NCI-H1694 treated with DMSO at 0.1 percent for 48 hours (cell line): ENCODE data around the gene CBX3.
"Not testable (repeated sequence)": the region's sequence is repeated elsewhere in the genome, so short reads cannot be mapped to it uniquely, and the experiment has no call there.

Experiments used
- DNase-seq: peaks from one replicate; lab custom pipeline; 2025; lab: John Stamatoyannopoulos, UW

Gene CBX3

GRCh38 chr7:26188206-26188956 is 13.2 kb upstream of the CBX3 start:
- DNase-seq = no peak

- DNase-seq = no peak
Observed at GRCh38 chr7:26188957-26189541, 12.5 kb upstream of the CBX3 start.

GRCh38 chr7:26189697-26190096 is 11.8 kb upstream of the CBX3 start:
- no peak for DNase-seq

GRCh38 chr7:26190417-26190869 is 11.1 kb upstream of the CBX3 start:
- DNase-seq = no peak

GRCh38 chr7:26191233-26191973 is 10.1 kb upstream of the CBX3 start:
- DNase-seq = no peak

GRCh38 chr7:26191974-26192479 is 9.5 kb upstream of the CBX3 start:
- DNase-seq = no peak

GRCh38 chr7:26192485-26193087 is 9.0 kb upstream of the CBX3 start:
- DNase-seq = no peak

GRCh38 chr7:26193432-26194207 is 7.9 kb upstream of the CBX3 start:
- no peak for DNase-seq

GRCh38 chr7:26194764-26195163 is 6.8 kb upstream of the CBX3 start:
- not testable (repeated sequence) for DNase-seq

GRCh38 chr7:26195182-26195581 is 6.4 kb upstream of the CBX3 start:
- no peak for DNase-seq

GRCh38 chr7:26195867-26196657 is 5.5 kb upstream of the CBX3 start:
- DNase-seq = no peak

- no peak for DNase-seq
Observed at GRCh38 chr7:26197153-26198115, 4.1 kb upstream of the CBX3 start.

GRCh38 chr7:26198133-26198780 is 3.3 kb upstream of the CBX3 start:
- peak; percentile 56 for DNase-seq

GRCh38 chr7:26198781-26199169 is 2.8 kb upstream of the CBX3 start:
- no peak for DNase-seq

- DNase-seq = no peak
Observed at GRCh38 chr7:26199301-26200037, 2.1 kb upstream of the CBX3 start.

GRCh38 chr7:26200038-26200443 is 1.5 kb upstream of the CBX3 start:
- peak; percentile 50 for DNase-seq

GRCh38 chr7:26200444-26201246 is 900 bp upstream of the CBX3 start, which contains the start of gene HNRNPA2B1:
TSS of gene HNRNPA2B1 (minus strand) at chr7:26200746. CDS start at chr7:26200577, 169 bp downstream.
- DNase-seq = peak; percentile 99
